HepG2 (cell line): ENCODE results near the gene SHLD1. TPM values are rescaled to one million over a fixed set of nuclear protein-coding genes. Genes with fewer than 3 reads are reported as not detected.

Experiments
- ADNP ChIP-seq: sonication (generic); formaldehyde crosslinking; IDR thresholded peaks from 2 replicates; pipeline ENCODE4 v1.4.0; 2020; ENCODE audit warnings: missing genetic modification reagents
- ASH2L ChIP-seq: fragments of 300-600, 200-600 bp; sonication (generic); IDR thresholded peaks from 2 replicates; pipeline ENCODE4 v1.7.0; 2017; ENCODE audit warnings: low read depth, mild to moderate bottlenecking, moderate library complexity, mixed read lengths, low read length; ENCODE audit not compliant: insufficient read length
- CBX1 ChIP-seq: IDR thresholded peaks from one replicate; pipeline ENCODE4 v1.6.1; 2016; ENCODE audit warnings: antibody characterized with exemption, low read depth
- DMAP1 ChIP-seq: IDR thresholded peaks from 2 replicates; pipeline ENCODE4 v1.6.1; 2016
- FOXO1 ChIP-seq: sonication (generic); formaldehyde crosslinking; IDR thresholded peaks from 2 replicates; pipeline ENCODE4 v1.4.0; 2020; ENCODE audit warnings: missing genetic modification reagents
- RBM39 ChIP-seq: fragments of 200-400 bp; formaldehyde crosslinking; IDR thresholded peaks from one replicate; pipeline ENCODE4 v1.6.1; 2018; ENCODE audit warnings: antibody characterized with exemption, mild to moderate bottlenecking, low read depth, low read length; ENCODE audit not compliant: poor library complexity, severe bottlenecking
- SP140L ChIP-seq: sonication (generic); formaldehyde crosslinking; IDR thresholded peaks from 2 replicates; pipeline ENCODE4 v1.4.0; 2020; ENCODE audit warnings: missing genetic modification reagents, borderline replicate concordance
- SUZ12 ChIP-seq: fragments of 150-350 bp; IDR thresholded peaks from 2 replicates; pipeline ENCODE4 v1.6.1; 2014; ENCODE audit warnings: low read depth, low read length
- TMF1 ChIP-seq: sonication (generic); formaldehyde crosslinking; IDR thresholded peaks from 2 replicates; pipeline ENCODE4 v1.8.1; 2022; ENCODE audit warnings: low read depth, missing genetic modification reagents
- ZFP36L1 ChIP-seq: sonication (generic); formaldehyde crosslinking; IDR thresholded peaks from 2 replicates; pipeline ENCODE4 v1.8.0; 2022; ENCODE audit warnings: mild to moderate bottlenecking, missing genetic modification reagents, moderate library complexity
- ZFP62 ChIP-seq: sonication (generic); formaldehyde crosslinking; IDR thresholded peaks from 2 replicates; pipeline ENCODE4 v1.4.0; 2020; ENCODE audit warnings: missing genetic modification reagents
- ZFYVE20 ChIP-seq: sonication (generic); formaldehyde crosslinking; IDR thresholded peaks from 2 replicates; pipeline ENCODE4 v1.8.0; 2023; ENCODE audit warnings: low read depth, mild to moderate bottlenecking, moderate library complexity, missing genetic modification reagents, borderline replicate concordance
- ZMYM2 ChIP-seq: sonication (generic); formaldehyde crosslinking; IDR thresholded peaks from 2 replicates; pipeline ENCODE4 v1.8.0; 2022; ENCODE audit warnings: mild to moderate bottlenecking, missing genetic modification reagents
- ZNF180 ChIP-seq: sonication (generic); formaldehyde crosslinking; IDR thresholded peaks from 2 replicates; pipeline ENCODE4 v1.4.0; 2020; ENCODE audit warnings: low read depth, missing genetic modification reagents, borderline replicate concordance
- ZNF251 ChIP-seq: sonication (generic); formaldehyde crosslinking; IDR thresholded peaks from 2 replicates; pipeline ENCODE4 v1.9.0; 2021; ENCODE audit warnings: mild to moderate bottlenecking, missing genetic modification reagents
- ZNF430 ChIP-seq: sonication (generic); formaldehyde crosslinking; IDR thresholded peaks from 2 replicates; pipeline ENCODE4 v1.9.0; 2021; ENCODE audit warnings: mild to moderate bottlenecking, missing genetic modification reagents
- ZNF562 ChIP-seq: sonication (generic); formaldehyde crosslinking; IDR thresholded peaks from 2 replicates; pipeline ENCODE4 v1.8.0; 2022; ENCODE audit warnings: missing genetic modification reagents, borderline replicate concordance
- polyA plus RNA-seq, 8 experiments: library from polyadenylated mRNA; depleted of rRNA in 3 of 8; stranded (reverse) in 7 of 8; unstranded in 1 of 8; fragments of >200 nt; fragmentation: Illumina TruSeq in 4 of 8; extraction: Trizol in 4 of 8; gene quantifications; 2 replicates each; pipeline versions ENCODE4 v1.2.1 to v1.2.3, GENCODE V29; 2011 to 2016; ENCODE audit warnings: low read depth in 4 of 8, missing spikeins in 1 of 8, mixed read lengths in 1 of 8; ENCODE audit not compliant: insufficient read depth in 1 of 8
- total RNA-seq, 5 experiments: library from RNA; depleted of rRNA; stranded (reverse); fragments of >200 nt; fragmentation: Illumina TruSeq; extraction: Trizol; gene quantifications; 2 replicates each; pipeline ENCODE4 v1.2.3, GENCODE V29; 2016; ENCODE audit warnings: low read depth in 1 of 5
- TF ChIP-seq, protein P1 (sequence below): sonication (generic); formaldehyde crosslinking; IDR thresholded peaks from 2 replicates; pipeline ENCODE4 v1.4.0; 2020; ENCODE audit warnings: missing genetic modification reagents
- TF ChIP-seq, protein P2 (sequence below): sonication (generic); formaldehyde crosslinking; IDR thresholded peaks from 2 replicates; pipeline ENCODE4 v1.4.0; 2020; ENCODE audit warnings: missing genetic modification reagents, borderline replicate concordance
- TF ChIP-seq, protein P3 (sequence below): IDR thresholded peaks from 2 replicates; pipeline ENCODE4 v1.6.1; 2016
- TF ChIP-seq, protein P4 (sequence below): sonication (generic); formaldehyde crosslinking; IDR thresholded peaks from 2 replicates; pipeline ENCODE4 v1.4.0; 2020; ENCODE audit warnings: low read depth, mild to moderate bottlenecking, missing genetic modification reagents
- TF ChIP-seq, protein P5 (sequence below): sonication (generic); IDR thresholded peaks from 2 replicates; pipeline ENCODE4 v1.6.1; 2016; ENCODE audit warnings: low read depth, borderline replicate concordance

SHLD1 gene
- total and polyA plus RNA-seq, 2 of the 13 experiments (the other 11 are each of a cell fraction or from before 2014, with no cell fraction given): 8.9 to 10.0 TPM

DNA sequence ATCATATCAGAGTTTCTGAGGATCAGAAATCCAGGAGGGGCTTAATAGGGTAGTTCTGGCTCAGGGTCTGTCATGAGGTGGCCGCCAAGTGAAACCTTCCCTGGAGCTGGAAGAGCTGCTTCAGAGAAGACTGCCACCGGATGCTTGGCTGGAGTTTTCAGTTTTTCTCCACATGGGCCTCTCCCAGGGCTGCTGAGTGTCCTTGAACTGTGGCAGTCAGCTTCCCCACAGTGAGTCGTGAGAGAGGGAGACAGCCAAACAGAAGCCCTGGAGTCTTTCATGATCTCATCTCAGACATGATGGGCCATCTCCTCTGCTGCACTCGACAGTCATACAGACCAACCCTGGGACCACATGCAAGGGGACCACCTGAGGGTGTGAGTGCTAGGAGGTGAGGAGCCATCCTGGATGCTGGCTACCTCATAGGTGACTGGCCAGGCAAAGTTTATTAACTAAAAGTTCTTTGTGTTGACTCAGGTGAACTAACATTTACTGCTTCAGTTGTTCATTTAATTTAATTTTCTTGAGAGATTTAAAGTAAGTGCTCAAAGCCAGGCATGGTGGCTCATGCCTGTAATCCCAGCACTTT, 71.5 kb downstream of the SHLD1 start (continued):
- TF ChIP-seq ADNP: no peak
- TF ChIP-seq ASH2L: no peak
- TF ChIP-seq FOXO1 (CRISPR knock-in tag): peak; percentile 61; the same call in 1 of the 2 replicates
- TF ChIP-seq, protein P1, sequence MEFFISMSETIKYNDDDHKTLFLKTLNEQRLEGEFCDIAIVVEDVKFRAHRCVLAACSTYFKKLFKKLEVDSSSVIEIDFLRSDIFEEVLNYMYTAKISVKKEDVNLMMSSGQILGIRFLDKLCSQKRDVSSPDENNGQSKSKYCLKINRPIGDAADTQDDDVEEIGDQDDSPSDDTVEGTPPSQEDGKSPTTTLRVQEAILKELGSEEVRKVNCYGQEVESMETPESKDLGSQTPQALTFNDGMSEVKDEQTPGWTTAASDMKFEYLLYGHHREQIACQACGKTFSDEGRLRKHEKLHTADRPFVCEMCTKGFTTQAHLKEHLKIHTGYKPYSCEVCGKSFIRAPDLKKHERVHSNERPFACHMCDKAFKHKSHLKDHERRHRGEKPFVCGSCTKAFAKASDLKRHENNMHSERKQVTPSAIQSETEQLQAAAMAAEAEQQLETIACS (CRISPR knock-in tag): 0 out of 2 replicates have a peak, but pooled peaks have one; percentile 43
- TF ChIP-seq SP140L (CRISPR knock-in tag): peak; percentile 87; the same call in 1 of the 2 replicates
- TF ChIP-seq, protein P2, sequence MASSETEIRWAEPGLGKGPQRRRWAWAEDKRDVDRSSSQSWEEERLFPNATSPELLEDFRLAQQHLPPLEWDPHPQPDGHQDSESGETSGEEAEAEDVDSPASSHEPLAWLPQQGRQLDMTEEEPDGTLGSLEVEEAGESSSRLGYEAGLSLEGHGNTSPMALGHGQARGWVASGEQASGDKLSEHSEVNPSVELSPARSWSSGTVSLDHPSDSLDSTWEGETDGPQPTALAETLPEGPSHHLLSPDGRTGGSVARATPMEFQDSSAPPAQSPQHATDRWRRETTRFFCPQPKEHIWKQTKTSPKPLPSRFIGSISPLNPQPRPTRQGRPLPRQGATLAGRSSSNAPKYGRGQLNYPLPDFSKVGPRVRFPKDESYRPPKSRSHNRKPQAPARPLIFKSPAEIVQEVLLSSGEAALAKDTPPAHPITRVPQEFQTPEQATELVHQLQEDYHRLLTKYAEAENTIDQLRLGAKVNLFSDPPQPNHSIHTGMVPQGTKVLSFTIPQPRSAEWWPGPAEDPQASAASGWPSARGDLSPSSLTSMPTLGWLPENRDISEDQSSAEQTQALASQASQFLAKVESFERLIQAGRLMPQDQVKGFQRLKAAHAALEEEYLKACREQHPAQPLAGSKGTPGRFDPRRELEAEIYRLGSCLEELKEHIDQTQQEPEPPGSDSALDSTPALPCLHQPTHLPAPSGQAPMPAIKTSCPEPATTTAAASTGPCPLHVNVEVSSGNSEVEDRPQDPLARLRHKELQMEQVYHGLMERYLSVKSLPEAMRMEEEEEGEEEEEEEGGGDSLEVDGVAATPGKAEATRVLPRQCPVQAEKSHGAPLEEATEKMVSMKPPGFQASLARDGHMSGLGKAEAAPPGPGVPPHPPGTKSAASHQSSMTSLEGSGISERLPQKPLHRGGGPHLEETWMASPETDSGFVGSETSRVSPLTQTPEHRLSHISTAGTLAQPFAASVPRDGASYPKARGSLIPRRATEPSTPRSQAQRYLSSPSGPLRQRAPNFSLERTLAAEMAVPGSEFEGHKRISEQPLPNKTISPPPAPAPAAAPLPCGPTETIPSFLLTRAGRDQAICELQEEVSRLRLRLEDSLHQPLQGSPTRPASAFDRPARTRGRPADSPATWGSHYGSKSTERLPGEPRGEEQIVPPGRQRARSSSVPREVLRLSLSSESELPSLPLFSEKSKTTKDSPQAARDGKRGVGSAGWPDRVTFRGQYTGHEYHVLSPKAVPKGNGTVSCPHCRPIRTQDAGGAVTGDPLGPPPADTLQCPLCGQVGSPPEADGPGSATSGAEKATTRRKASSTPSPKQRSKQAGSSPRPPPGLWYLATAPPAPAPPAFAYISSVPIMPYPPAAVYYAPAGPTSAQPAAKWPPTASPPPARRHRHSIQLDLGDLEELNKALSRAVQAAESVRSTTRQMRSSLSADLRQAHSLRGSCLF (CRISPR knock-in tag): no peak
- no peak for TF ChIP-seq RBM39
- no peak for TF ChIP-seq ZFP62
- TF ChIP-seq, protein P3, sequence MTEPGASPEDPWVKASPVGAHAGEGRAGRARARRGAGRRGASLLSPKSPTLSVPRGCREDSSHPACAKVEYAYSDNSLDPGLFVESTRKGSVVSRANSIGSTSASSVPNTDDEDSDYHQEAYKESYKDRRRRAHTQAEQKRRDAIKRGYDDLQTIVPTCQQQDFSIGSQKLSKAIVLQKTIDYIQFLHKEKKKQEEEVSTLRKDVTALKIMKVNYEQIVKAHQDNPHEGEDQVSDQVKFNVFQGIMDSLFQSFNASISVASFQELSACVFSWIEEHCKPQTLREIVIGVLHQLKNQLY (CRISPR knock-in tag): peak; percentile 74
- TF ChIP-seq SUZ12: no peak
- TF ChIP-seq, protein P4, sequence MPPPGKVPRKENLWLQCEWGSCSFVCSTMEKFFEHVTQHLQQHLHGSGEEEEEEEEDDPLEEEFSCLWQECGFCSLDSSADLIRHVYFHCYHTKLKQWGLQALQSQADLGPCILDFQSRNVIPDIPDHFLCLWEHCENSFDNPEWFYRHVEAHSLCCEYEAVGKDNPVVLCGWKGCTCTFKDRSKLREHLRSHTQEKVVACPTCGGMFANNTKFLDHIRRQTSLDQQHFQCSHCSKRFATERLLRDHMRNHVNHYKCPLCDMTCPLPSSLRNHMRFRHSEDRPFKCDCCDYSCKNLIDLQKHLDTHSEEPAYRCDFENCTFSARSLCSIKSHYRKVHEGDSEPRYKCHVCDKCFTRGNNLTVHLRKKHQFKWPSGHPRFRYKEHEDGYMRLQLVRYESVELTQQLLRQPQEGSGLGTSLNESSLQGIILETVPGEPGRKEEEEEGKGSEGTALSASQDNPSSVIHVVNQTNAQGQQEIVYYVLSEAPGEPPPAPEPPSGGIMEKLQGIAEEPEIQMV (CRISPR knock-in tag): peak; percentile 97
- TF ChIP-seq ZNF180 (CRISPR knock-in tag): no peak
- TF ChIP-seq CBX1: no peak
- peak; percentile 45; the same call in 1 of the 2 replicates for TF ChIP-seq ZNF430
- no peak for TF ChIP-seq ZMYM2 (CRISPR knock-in tag)
- no peak for TF ChIP-seq ZNF562 (CRISPR knock-in tag)
- TF ChIP-seq TMF1 (CRISPR knock-in tag): no peak
- TF ChIP-seq ZFP36L1 (CRISPR knock-in tag): no peak; the same call in none of the 2 replicates
- TF ChIP-seq, protein P5, sequence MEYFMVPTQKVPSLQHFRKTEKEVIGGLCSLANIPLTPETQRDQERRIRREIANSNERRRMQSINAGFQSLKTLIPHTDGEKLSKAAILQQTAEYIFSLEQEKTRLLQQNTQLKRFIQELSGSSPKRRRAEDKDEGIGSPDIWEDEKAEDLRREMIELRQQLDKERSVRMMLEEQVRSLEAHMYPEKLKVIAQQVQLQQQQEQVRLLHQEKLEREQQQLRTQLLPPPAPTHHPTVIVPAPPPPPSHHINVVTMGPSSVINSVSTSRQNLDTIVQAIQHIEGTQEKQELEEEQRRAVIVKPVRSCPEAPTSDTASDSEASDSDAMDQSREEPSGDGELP: peak; percentile 72
- no peak for TF ChIP-seq ZFYVE20 (CRISPR knock-in tag)
- TF ChIP-seq ZNF251 (CRISPR knock-in tag): no peak
- TF ChIP-seq DMAP1 (CRISPR knock-in tag): no peak; the same call in none of the 2 replicates
